HS-5 (cell line): ENCODE measurements around the gene SLC15A4.
"Not testable (repeated sequence)": the region's sequence is repeated elsewhere in the genome, so short reads cannot be mapped to it uniquely, and the experiment has no call there.

Experiments
- DNase-seq: peaks from one replicate; pipeline ENCODE4 v3.0.0-alpha.2; 2012; ENCODE audit warnings: low read depth

SLC15A4 gene

GRCh38 chr12:128814411-128815261, 9.1 kb downstream of the SLC15A4 start:
- no peak for DNase-seq

- DNase-seq: no peak
Measured at GRCh38 chr12:128813883-128814282, 9.9 kb downstream of the SLC15A4 start.

GRCh38 chr12:128813392-128813791, 10.4 kb downstream of the SLC15A4 start:
- DNase-seq: no peak

GRCh38 chr12:128811806-128812205, 12.0 kb downstream of the SLC15A4 start:
- DNase-seq: no peak

GRCh38 chr12:128810182-128811127, 13.3 kb downstream of the SLC15A4 start:
- DNase-seq: no peak

GRCh38 chr12:128808651-128809050, 15.1 kb downstream of the SLC15A4 start:
- DNase-seq: no peak

GRCh38 chr12:128807161-128807724, 16.5 kb downstream of the SLC15A4 start:
- DNase-seq: no peak

GRCh38 chr12:128806573-128806972, 17.2 kb downstream of the SLC15A4 start:
- no peak for DNase-seq

- DNase-seq: not testable (repeated sequence)
Measured at GRCh38 chr12:128805406-128805805, 18.4 kb downstream of the SLC15A4 start.

- no peak for DNase-seq
Measured at GRCh38 chr12:128804762-128805161, 19.0 kb downstream of the SLC15A4 start.

GRCh38 chr12:128803788-128804187, 20.0 kb downstream of the SLC15A4 start:
- DNase-seq: no peak

GRCh38 chr12:128802756-128803155, 21.0 kb downstream of the SLC15A4 start:
- DNase-seq: no peak

- DNase-seq: no peak
Measured at GRCh38 chr12:128801879-128802391, 21.8 kb downstream of the SLC15A4 start.

GRCh38 chr12:128800606-128801005, 23.2 kb downstream of the SLC15A4 start:
- no peak for DNase-seq

GRCh38 chr12:128798571-128799341, 25.0 kb downstream of the SLC15A4 start:
- DNase-seq: no peak

- no peak for DNase-seq
Measured at GRCh38 chr12:128797119-128798118, 26.3 kb downstream of the SLC15A4 start.

- no peak for DNase-seq
Measured at GRCh38 chr12:128796439-128797118, 27.2 kb downstream of the SLC15A4 start.

GRCh38 chr12:128795530-128796361, 28.0 kb downstream of the SLC15A4 start:
- no peak for DNase-seq
